Endothelial cell of umbilical vein (primary cell): Measurements from ENCODE around the gene HERPUD1. TPM values are rescaled to one million over a fixed set of nuclear protein-coding genes. Genes with fewer than 3 reads are reported as not detected.

Source experiments
- BruUV-seq: library from RNA; stranded (reverse); fragments of 400-500 nt; replicated peaks from 2 replicates; lab custom pipeline; 2021; lab: Mats Ljungman, UMichigan
- CTCF ChIA-PET: fragments of 300-600, 350-600 bp; sonication (Branson Sonifier 250); formaldehyde crosslinking; loops from one replicate; lab custom pipeline; 2021; ENCODE audit warnings: antibody characterized with exemption, inconsistent platforms; lab: Charles Lee
- POLR2A ChIA-PET: fragments of 300-600, 350-600 bp; sonication (Branson Sonifier 250); formaldehyde crosslinking; loops from one replicate; lab custom pipeline; 2021; ENCODE audit warnings: antibody characterized with exemption, inconsistent platforms; lab: Charles Lee
- DNase-seq: peaks from one replicate; pipeline ENCODE4 v3.0.0-alpha.2; 2011; ENCODE audit warnings: low read depth, low spot score
- FAIRE-seq: peaks from 2 replicates; lab custom pipeline; 2011; peaks lifted over from hg19 to GRCh38; lab: Jason Lieb, UNC
- H2AFZ ChIP-seq: 2 replicates; pipeline ENCODE4 v1.6.0; 2012; ENCODE audit warnings: low read depth, low read length, control low read depth, inconsistent platforms
- H3K27ac ChIP-seq: 2 replicates; pipeline ENCODE4 v1.5.1; 2011; ENCODE audit warnings: low read depth, mild to moderate bottlenecking, control low read depth, low read length, moderate library complexity; ENCODE audit not compliant: insufficient read depth
- H3K27me3 ChIP-seq, 2 experiments: 2 replicates each; pipeline versions ENCODE4 v1.6.0 to v1.6.1; 2011; ENCODE audit warnings: low read length in 2 of 2, mixed read lengths in 1 of 2; ENCODE audit not compliant: control insufficient read depth in 2 of 2, insufficient read depth in 2 of 2
- H3K36me3 ChIP-seq, 2 experiments: 2 replicates in 1 of 2; 3 replicates in 1 of 2; pipeline ENCODE4 v1.5.1; 2011; ENCODE audit warnings: low read length in 2 of 2, mild to moderate bottlenecking in 1 of 2, moderate library complexity in 1 of 2; ENCODE audit not compliant: control insufficient read depth in 2 of 2, insufficient read depth in 2 of 2; ENCODE audit errors: extremely low read depth in 1 of 2
- H3K4me1 ChIP-seq: 3 replicates; pipeline ENCODE4 v1.5.1; 2011; ENCODE audit warnings: mild to moderate bottlenecking, low read length; ENCODE audit not compliant: control insufficient read depth, insufficient read depth; ENCODE audit errors: extremely low read depth
- H3K4me2 ChIP-seq: 2 replicates; pipeline ENCODE4 v1.6.1; 2011; ENCODE audit warnings: low read length, control low read depth, mixed read lengths; ENCODE audit not compliant: insufficient read depth
- H3K4me3 ChIP-seq, 3 experiments: fragments of 200-600 bp in 1 of 3; sonication (generic), shearing (Covaris generic) in 1 of 3; replicated peaks in 1 of 3; 2 replicates each; pipeline ENCODE4 v1.5.1; 2011 to 2016; ENCODE audit warnings: control low read depth in 3 of 3, low read length in 3 of 3, mild to moderate bottlenecking in 2 of 3, inconsistent platforms in 1 of 3, low read depth in 1 of 3, moderate library complexity in 1 of 3; ENCODE audit not compliant: insufficient read depth in 1 of 3
- H3K79me2 ChIP-seq: 2 replicates; pipeline ENCODE4 v1.6.0; 2012; ENCODE audit warnings: low read length, inconsistent platforms; ENCODE audit not compliant: control insufficient read depth, insufficient read depth
- H3K9ac ChIP-seq: replicated peaks from 2 replicates; pipeline ENCODE3; 2011; ENCODE audit warnings: low read length, control low read depth; ENCODE audit not compliant: insufficient read depth; ENCODE audit errors: extremely low read depth
- H3K9me1 ChIP-seq: replicated peaks from 3 replicates; pipeline ENCODE4 v1.6.0; 2011; ENCODE audit warnings: mild to moderate bottlenecking, low read length; ENCODE audit not compliant: control insufficient read depth, insufficient read depth; ENCODE audit errors: extremely low read depth
- H3K9me3 ChIP-seq: replicated peaks from 2 replicates; pipeline ENCODE4 v1.5.1; 2012; ENCODE audit warnings: low read length, inconsistent platforms; ENCODE audit not compliant: control insufficient read depth, insufficient read depth
- H4K20me1 ChIP-seq: replicated peaks from 2 replicates; pipeline ENCODE3; 2011; ENCODE audit warnings: mild to moderate bottlenecking, low read length; ENCODE audit not compliant: control insufficient read depth, insufficient read depth; ENCODE audit errors: extremely low read depth
- GATA2 ChIP-seq: IDR thresholded peaks from 2 replicates; pipeline ENCODE4 v1.7.0; 2011; ENCODE audit warnings: low read depth, mild to moderate bottlenecking, moderate library complexity, mixed read lengths, low read length; ENCODE audit not compliant: insufficient read length, insufficient read depth
- MAX ChIP-seq: IDR thresholded peaks from 2 replicates; pipeline ENCODE4 v1.6.1; 2011; ENCODE audit not compliant: insufficient read depth, insufficient read length
- POLR2A ChIP-seq: IDR thresholded peaks from 2 replicates; pipeline ENCODE4 v1.6.1; 2012; ENCODE audit warnings: low read depth, mild to moderate bottlenecking, control low read depth, low read length
- POLR2AphosphoS5 ChIP-seq: IDR thresholded peaks from 2 replicates; pipeline ENCODE4 v1.6.1; 2012; ENCODE audit warnings: low read depth, mild to moderate bottlenecking, control low read depth, low read length, moderate library complexity; ENCODE audit not compliant: insufficient read depth
- dilution Hi-C: fragments of 300-500 bp; cut with MboI; formaldehyde crosslinking; loops from one replicate; pipeline ENCODE4 v1.15.0; 2019; ENCODE audit warnings: low sequenced_read_pairs; ENCODE audit not compliant: extremely low pct_ligation_motif_present
- intact Hi-C: fragments of 100-400 bp; cut with micrococcal nuclease; formaldehyde crosslinking; loops from one replicate; pipeline ENCODE4 v1.10.0; 2022
- polyA plus RNA-seq, 4 experiments: library from polyadenylated mRNA; depleted of rRNA in 3 of 4; stranded (reverse) in 3 of 4; unstranded in 1 of 4; fragments of >200 nt; gene quantifications; 2 replicates each; pipeline versions ENCODE4 v1.2.1 to v1.2.3, GENCODE V29; 2011 to 2012; ENCODE audit warnings: missing spikeins in 1 of 4
- total RNA-seq: library from RNA; stranded (reverse); gene quantifications from 2 replicates; pipeline ENCODE4 v1.2.3, GENCODE V29; 2021

HERPUD1 gene
- total and polyA plus RNA-seq, 2 donors (not counting 3 experiments of a cell fraction or from before 2014, with no cell fraction given): 107 to 109 TPM

DNA sequence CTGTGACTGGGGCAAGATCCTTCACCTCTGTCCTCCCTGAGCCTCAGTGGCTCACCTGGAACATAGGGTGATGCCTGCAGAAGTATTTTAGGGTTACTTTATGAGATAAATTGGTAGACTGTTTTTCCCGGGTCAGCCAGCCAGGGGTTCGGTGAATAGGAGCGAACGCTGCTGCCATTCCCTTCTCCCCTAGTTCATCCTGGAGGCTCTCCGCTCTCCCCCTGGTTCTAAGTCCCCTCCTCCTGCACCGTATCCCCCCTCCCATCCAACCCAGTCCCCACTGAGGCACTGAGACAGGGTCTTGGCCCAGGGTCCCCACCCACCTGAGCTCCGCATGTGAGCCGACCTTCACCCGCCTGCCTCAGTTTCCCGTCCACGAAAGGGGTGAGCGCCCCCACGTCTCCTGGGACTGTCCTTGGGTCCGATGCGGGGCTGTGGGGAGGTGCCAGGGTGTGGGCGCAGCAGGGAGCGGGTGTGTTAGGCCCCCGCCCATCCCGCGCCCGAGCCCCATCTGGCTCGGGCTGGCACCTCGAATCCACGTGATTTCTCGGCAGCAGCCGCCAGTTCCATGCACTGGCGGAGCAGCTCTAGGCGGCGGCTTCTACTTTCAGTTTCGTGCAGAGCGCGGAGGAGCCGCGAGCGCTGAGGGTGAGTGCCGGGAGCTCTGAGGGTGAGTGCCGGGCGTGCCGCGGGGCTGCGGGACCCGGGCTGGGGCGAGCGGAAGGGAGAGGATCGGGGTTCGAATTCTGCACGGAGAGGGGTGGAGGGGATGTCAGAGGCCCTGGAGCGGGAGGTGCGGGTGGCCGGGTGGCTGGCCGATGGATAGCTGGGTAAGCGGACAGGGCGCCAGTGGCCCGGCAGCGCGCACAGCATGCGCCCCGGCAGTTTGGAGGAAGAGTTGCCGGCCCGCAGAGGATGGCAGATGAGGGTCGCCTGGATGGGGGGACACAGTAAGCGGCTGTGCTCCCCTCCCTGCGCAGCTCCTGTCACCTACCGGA lies 57.3 kb downstream of the HERPUD1 start, which contains the start of gene NLRC5:
Gene NLRC5 (plus strand): TSS at position 610 of the 998 bp plus-strand sequence. CDS start 31,156 bp downstream, outside the sequence.
- Histone ChIP-seq H3K27me3 (no peaks in the 10 kb centered on the region), H3K9me1 (no peaks in the 10 kb centered on the region), H2AFZ (peak within 1 kb of the TSS; percentile 99), H3K4me1 (peaks cover 17% of the 10 kb centered on the region), H3K36me3 (no peaks in the 10 kb centered on the region), H4K20me1 (no peaks in the 10 kb centered on the region), H3K27ac (peak within 1 kb of the TSS; percentile 58), H3K9ac (peak within 1 kb of the TSS; percentile 90), H3K4me3 (peak within 1 kb of the TSS; percentile 80 to 96 (median 86)), H3K79me2 (peaks cover 6% of the 10 kb centered on the region), H3K9me3 (no peaks in the 10 kb centered on the region), H3K4me2 (peak within 1 kb of the TSS; percentile 97)
- DNase-seq (peak; percentile 82), FAIRE-seq (peak; percentile 92)
- intact Hi-C loops (no loop called here), dilution Hi-C loops (no loop called here)
- POLR2A ChIA-PET: interaction anchor here (0.7 to 1.2 kb wide), 3 partner anchors 9 to 57 kb away, joined by 3 to 5 read pairs (median 5); no protein-coding TSS in a partner anchor
- CTCF ChIA-PET: interaction anchor here (0.8 to 3.2 kb wide), 8 partner anchors 8 to 194 kb away, joined by 3 to 27 read pairs (median 4); no protein-coding TSS in a partner anchor
- TF ChIP-seq POLR2A: peak; percentile 44
- peak; percentile 71 for TF ChIP-seq MAX
- peak; percentile 62 for TF ChIP-seq POLR2AphosphoS5
- no peak for TF ChIP-seq GATA2
- BruUV-seq: no TSS peak
